Hematopoietic multipotent progenitor cell treated with erythropoietin and hydrocortisone succinate and interleukin-3 and kit ligand, for 8 days (in vitro differentiated cells): ENCODE data around the gene XIAP.
"Not testable (repeated sequence)": the region's sequence is repeated elsewhere in the genome, so short reads cannot be mapped to it uniquely, and the experiment has no call there.

Experiments used
- DNase-seq: peaks from one replicate; pipeline ENCODE4 v3.0.0-alpha.2; 2015

Gene XIAP

GRCh38 chrX:123859846-123860838, at the start of gene XIAP:
Gene XIAP (plus strand): TSS chrX:123860053. CDS start chrX:123885663, 25,610 bp downstream.
- peak; percentile 83 for DNase-seq

GRCh38 chrX:123814343-123814742, 45.5 kb upstream of the XIAP start:
- DNase-seq = no peak

DNA sequence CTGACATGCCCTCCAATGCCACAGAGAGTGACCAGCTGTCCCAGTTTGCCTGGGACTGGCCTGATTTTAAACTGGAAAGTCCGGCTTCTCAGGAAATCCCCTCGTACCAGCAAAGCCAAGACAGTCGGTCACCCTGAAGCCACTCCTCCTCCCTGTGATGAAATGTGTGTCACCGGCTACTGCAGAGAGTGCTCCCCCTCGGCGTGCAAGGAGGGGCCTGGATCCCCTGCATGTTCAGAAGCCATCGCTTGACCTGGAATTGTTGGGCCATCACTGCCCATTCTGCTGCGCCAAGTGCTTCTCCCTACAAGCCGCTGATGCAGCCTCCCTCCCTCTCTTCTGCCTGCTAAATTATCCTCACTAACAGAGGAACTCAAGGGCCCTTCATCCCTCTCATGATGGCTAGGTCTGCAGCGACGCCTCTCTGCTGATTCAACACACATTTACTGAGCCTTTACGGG, 44.9 kb upstream of the XIAP start:
- not testable (repeated sequence) for DNase-seq

DNA sequence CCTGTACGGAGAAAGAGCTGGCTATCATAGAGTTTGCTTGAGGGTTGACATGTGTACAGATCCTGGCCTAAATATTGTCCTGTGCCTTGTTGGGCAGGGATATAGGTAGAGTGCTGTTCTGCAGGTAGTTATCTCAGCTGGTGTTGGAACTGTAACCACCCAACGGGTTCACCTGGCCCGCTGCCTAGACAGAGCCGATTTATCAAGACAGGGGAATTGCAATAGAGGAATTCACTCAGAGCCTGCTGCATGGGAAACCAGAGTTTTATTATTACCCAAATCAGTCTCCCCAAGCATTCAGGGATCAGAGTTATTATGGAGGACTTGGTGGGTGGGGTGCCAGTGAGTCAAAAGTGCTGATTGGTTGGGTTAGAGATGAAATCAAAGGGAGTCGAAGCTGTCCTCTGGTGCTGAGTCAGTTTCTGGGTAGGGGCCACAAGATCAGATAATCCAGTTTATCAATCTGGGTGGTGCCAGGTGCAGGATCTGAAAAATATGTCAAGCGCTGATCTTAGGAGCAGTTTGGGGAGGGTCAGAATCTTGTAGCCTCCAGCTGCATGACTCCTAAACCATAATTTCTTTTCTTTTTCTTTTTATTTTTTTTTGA, 42.5 kb upstream of the XIAP start:
- DNase-seq = peak; percentile 5

DNA sequence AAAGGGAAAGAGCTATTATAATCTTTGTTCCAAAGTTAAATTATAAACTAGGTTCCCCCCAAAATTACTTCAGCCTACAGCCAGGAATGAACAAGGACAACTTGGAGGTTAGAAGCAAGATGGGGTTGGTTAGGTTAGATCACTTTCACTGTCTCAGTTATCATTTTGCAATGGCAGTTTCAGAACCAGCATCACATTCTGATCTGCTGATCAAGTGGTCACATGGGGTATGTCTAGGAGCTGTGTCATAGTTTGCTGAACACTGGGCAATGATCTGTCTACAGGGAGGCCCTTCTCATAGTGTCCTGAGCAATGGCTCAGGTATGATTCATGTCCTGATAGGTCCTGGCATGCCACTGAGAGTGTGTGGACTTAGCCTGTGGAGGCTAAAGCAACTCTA, 41.6 kb upstream of the XIAP start:
- DNase-seq = no peak

- no peak for DNase-seq
Observed at GRCh38 chrX:123822965-123823364, 36.9 kb upstream of the XIAP start.

DNA sequence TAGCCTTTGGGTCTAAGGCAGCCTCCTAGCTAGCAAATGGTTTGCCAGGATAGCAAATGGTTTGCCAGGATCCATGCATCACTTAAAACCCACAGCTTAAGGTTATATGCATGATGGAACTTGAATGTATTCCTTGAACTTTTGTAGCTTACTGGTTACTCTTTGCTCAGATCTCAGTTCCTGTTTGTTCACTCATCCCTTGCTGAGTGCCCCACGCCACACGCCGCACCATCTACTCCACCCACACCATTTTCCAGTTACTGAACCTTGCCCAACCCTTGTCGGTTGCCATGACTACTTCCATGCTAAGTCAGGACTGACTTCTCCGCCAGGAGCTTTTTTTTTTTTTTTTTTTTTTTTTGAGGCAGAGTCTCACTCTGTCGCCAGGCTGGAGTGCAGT, 29.5 kb upstream of the XIAP start:
- DNase-seq = no peak

- peak; percentile 71 for DNase-seq
Observed at GRCh38 chrX:123833387-123833786, 26.5 kb upstream of the XIAP start.

- no peak for DNase-seq
Observed at GRCh38 chrX:123834116-123834515, 25.7 kb upstream of the XIAP start.

DNA sequence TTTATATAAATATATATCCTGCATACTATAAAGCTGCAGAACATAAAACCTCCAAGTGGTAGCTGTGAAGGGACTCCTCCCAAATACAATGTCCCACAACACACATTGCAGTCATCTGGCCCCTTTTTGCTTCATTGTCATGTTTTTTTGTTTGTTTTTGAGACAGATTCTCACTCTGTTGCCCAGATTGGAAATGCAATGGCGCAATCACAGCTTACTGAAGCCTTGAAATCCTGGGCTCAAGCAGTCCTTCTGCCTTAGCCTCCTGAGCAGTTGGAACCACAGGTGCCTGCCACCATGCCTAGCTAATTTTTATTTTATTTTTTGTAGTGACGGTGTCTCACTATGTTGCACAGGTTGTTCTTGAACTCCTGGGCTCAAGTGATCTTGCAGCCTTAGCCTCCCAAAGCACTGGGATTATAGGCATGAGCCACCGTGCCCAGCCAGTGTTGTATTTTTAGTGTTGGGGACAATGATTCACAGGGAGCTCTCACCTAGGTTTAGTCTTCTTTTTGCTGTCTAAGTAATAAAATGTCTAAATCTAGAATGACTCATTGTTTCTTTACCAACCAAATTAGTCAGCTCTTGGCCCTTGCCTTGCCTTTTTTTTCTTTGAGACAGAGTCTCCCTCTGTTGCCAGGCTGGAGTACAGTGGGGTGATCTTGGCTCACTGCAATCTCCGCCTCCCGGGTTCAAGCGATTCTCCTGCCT, 24.0 kb upstream of the XIAP start:
- no peak for DNase-seq

- DNase-seq = not testable (repeated sequence)
Observed at GRCh38 chrX:123845129-123845528, 14.7 kb upstream of the XIAP start.

DNA sequence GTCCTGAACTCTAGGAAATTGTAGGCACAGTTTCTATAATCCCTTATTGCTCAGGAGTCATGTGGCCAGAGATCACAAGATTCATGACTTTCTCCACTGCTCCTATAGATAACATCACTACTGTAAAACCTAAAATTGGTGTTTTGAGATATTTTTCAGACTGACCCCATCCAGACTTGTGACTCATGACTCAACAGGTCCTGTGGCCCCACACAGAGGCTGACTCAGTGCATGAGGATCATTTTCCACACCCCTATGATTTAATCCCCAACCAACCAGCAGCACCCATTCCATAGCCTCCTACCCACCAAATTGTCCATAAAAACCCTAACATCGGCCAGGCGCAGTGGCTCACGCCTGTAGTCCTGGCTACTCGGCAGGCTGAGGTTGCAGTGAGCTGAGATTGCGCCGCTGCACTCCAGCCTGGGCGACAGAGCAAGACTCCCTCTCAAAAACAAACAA, 13.2 kb upstream of the XIAP start:
- DNase-seq = peak; percentile 49

- no peak for DNase-seq
Observed at GRCh38 chrX:123847056-123847455, 12.8 kb upstream of the XIAP start.

- DNase-seq = no peak
Observed at GRCh38 chrX:123849096-123849495, 10.8 kb upstream of the XIAP start.

DNA sequence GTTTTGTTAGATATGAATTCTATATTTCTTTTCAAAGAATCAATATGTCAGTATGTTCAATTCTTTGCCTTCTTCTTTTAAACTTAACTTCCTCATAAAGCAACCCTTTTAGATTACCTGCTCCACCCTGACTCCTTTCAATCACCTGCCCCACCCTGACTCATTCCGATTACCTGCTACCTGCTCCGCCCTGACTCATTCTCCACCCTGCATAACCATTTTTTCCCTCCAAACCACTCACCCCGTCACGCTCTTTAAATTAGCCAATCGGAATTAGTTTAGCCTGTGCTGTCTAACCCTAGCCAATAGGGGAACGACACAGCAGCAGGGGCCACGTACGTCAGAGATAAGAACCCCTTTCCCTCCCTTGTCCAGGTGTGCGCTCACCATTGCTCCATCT, 9.9 kb upstream of the XIAP start:
- not testable (repeated sequence) for DNase-seq

- DNase-seq = no peak
Observed at GRCh38 chrX:123851079-123851478, 8.8 kb upstream of the XIAP start.

DNA sequence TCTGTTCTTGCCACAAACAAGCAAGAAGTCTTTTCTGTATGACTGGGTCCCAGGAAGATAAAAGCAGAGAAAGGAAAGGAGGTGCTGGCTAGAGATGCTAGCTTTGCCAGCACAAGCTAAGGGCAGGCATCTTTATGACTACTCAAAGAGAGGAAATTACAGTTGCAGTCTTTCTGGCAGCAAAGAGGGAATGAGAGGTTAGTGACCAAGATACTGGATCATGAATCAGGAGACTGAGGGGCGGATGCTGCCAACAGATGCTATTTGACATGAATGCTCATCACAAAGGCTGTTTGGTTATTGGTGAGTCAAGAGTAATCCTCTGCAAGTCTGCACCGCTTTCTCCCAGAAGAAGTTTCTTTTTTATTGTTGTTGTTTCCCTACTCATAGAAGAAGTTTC, 5.5 kb upstream of the XIAP start:
- DNase-seq = no peak

GRCh38 chrX:123859409-123859845, 426 bp upstream of the XIAP start:
- DNase-seq = no peak

GRCh38 chrX:123860983-123861382, 1.1 kb downstream of the XIAP start:
- peak; percentile 60 for DNase-seq

DNA sequence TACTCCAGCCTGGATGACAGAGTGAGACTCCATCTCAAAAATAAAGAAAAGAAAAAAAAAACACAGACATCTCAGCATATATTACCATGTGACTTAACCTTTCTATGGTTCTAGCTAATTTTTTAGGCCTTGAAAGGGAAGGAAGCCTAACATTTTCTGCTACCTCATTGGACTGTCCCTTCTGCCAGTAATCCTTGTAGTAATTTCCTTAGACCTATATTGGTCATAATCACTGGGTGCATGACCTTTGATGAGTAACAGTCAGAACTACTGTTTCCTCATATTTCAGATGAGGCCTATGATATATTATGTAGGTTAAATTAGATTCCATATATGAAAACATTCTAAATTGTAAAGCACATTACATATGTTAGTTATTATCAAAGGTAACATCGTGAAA, 9.6 kb downstream of the XIAP start:
- DNase-seq = no peak

- DNase-seq = no peak
Observed at GRCh38 chrX:123871309-123871708, 11.5 kb downstream of the XIAP start.

- DNase-seq = peak; percentile 34
Observed at GRCh38 chrX:123873956-123874355, 14.1 kb downstream of the XIAP start.

DNA sequence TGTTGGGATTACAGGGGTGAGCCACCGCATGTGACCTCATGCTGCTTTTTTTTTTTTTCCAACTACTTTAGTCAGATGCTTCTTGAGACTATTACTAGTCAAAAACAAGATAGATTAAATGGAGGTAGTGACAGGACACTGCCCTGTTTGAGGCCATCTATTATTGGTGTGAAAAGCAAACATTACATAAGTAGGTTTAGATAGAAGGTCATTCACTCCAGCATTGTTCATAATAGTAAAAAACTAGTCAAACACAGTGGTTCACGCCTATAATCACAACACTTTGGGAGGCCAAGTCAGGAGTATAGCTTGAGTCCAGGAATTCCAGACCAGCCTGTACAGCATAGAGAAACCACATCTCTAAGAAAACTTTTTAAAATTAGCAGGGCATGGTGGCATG, 16.3 kb downstream of the XIAP start:
- no peak for DNase-seq
